ENCODE data around the gene PHF10.

DNA sequence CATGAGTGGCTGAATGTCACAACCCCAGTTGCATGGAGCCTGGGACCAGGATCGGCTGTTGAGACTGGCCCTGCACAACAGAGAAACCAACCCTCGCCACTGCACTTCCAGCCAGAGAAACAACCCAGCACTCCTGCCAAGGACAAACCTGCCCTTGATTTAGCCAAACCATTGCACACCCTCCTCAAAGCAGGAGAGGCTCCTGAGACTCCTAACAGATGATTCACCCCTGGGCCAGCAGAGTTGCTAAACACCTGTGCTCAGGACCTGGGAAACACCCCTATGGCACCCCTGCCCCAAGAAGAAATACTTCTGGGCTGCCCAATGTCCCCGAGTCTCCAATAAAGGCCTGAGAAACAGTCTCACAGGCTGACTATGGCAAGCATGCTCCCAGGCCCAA lies 40.2 kb downstream of the PHF10 start:
- TF ChIP-seq, protein P1, sequence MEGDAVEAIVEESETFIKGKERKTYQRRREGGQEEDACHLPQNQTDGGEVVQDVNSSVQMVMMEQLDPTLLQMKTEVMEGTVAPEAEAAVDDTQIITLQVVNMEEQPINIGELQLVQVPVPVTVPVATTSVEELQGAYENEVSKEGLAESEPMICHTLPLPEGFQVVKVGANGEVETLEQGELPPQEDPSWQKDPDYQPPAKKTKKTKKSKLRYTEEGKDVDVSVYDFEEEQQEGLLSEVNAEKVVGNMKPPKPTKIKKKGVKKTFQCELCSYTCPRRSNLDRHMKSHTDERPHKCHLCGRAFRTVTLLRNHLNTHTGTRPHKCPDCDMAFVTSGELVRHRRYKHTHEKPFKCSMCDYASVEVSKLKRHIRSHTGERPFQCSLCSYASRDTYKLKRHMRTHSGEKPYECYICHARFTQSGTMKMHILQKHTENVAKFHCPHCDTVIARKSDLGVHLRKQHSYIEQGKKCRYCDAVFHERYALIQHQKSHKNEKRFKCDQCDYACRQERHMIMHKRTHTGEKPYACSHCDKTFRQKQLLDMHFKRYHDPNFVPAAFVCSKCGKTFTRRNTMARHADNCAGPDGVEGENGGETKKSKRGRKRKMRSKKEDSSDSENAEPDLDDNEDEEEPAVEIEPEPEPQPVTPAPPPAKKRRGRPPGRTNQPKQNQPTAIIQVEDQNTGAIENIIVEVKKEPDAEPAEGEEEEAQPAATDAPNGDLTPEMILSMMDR (IDR thresholded peaks at IDR 0.05): no peak
- TF ChIP-seq EZH2phosphoT487 (IDR thresholded peaks at IDR 0.05; ENCODE audit: borderline replicate concordance, low read depth) (no peak), SMC3 (IDR thresholded peaks at IDR 0.05; ENCODE audit: low read depth, low read length) (no peak), RXRA (IDR thresholded peaks at IDR 0.05; ENCODE audit: borderline replicate concordance, low read depth) (no peak), NFIC (IDR thresholded peaks at IDR 0.05; ENCODE audit: borderline replicate concordance) (no peak), RFX5 (IDR thresholded peaks at IDR 0.05; ENCODE audit: low read length) (no peak), EP300 (IDR thresholded peaks at IDR 0.05; ENCODE audit: borderline replicate concordance in 1 of 2, low read depth in 1 of 2, low read length in 1 of 2) (no peak)
- TF ChIP-seq, protein P2, sequence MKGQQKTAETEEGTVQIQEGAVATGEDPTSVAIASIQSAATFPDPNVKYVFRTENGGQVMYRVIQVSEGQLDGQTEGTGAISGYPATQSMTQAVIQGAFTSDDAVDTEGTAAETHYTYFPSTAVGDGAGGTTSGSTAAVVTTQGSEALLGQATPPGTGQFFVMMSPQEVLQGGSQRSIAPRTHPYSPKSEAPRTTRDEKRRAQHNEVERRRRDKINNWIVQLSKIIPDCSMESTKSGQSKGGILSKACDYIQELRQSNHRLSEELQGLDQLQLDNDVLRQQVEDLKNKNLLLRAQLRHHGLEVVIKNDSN (IDR thresholded peaks at IDR 0.05; ENCODE audit: borderline replicate concordance, low read depth): no peak
- TF ChIP-seq, protein P3, sequence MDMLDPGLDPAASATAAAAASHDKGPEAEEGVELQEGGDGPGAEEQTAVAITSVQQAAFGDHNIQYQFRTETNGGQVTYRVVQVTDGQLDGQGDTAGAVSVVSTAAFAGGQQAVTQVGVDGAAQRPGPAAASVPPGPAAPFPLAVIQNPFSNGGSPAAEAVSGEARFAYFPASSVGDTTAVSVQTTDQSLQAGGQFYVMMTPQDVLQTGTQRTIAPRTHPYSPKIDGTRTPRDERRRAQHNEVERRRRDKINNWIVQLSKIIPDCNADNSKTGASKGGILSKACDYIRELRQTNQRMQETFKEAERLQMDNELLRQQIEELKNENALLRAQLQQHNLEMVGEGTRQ (IDR thresholded peaks at IDR 0.05; ENCODE audit: borderline replicate concordance, low read depth, low read length): no peak

Measured in SK-N-SH (cell line).